ENCODE data around the gene EVPL. TPM values are rescaled to one million over a fixed set of nuclear protein-coding genes. Genes with fewer than 3 reads are reported as not detected.
A peak's percentile ranks its signal among the peaks of the same experiment; 100 is the strongest.
"Not testable (repeated sequence)": the region's sequence is repeated elsewhere in the genome, so short reads cannot be mapped to it uniquely, and the experiment has no call there.

EVPL gene
- total and polyA plus RNA-seq, 2 experiments from 2014 or later = 0.47 to 1.3 TPM

DNA sequence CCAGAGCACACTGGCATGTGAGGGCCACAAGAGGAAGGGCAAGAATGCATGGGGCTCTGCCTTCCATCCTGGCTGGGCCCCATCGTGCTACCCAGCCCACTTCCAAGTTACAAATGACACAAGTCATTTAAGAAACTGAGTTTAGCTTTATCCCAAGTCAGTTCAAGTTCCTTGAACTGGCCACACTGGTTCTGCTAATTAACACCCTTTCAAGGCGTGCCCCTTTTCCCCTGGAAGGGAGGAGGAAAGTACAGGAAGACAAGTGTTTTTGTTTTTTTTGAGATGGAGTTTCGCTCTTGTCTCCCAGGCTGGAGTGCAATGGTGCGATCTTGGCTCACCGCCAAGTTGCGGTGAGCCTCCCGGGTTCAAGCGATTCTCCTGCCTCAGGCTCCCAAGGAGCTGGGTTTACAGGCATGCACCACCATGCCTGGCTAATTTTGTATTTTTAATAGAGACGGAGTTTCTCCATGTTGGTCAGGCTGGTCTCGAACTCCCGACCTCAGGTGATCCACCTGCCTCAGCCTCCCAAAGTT lies 17.4 kb upstream of the EVPL start:
- peaks cover 18% of the 10 kb centered on the region for H3K4me1 Mint-ChIP-seq
- H4K20me1 ChIP-seq (replicated peaks; ENCODE audit: insufficient read depth); H3K4me1 ChIP-seq (ENCODE audit: insufficient read depth); H3K27ac Mint-ChIP-seq; H3K27me3 Mint-ChIP-seq (ENCODE audit: insufficient read depth, low read depth, poor library complexity); H3K9me2 ChIP-seq (ENCODE audit: insufficient read depth); H3K4me2 ChIP-seq; H3K4me3 Mint-ChIP-seq; H3K27me3 ChIP-seq (ENCODE audit: insufficient read depth); H3K4me3 ChIP-seq; H3K79me2 ChIP-seq (replicated peaks; ENCODE audit: insufficient read depth); DNase-seq (ENCODE audit: low spot score); H2AFZ ChIP-seq; ATAC-seq; H3K9me3 Mint-ChIP-seq; H3K27ac ChIP-seq (ENCODE audit: low read depth): not testable (repeated sequence)
- Histone ChIP-seq H3K36me3 (ENCODE audit: insufficient read depth) (peaks cover 59% of the 10 kb centered on the region), H3F3A (replicated peaks; ENCODE audit: low read depth) (peaks cover 12% of the 10 kb centered on the region; the same call in 1 of the 2 replicates)
- H3K36me3 Mint-ChIP-seq (ENCODE audit: low read depth) = peaks cover 84% of the 10 kb centered on the region

DNA sequence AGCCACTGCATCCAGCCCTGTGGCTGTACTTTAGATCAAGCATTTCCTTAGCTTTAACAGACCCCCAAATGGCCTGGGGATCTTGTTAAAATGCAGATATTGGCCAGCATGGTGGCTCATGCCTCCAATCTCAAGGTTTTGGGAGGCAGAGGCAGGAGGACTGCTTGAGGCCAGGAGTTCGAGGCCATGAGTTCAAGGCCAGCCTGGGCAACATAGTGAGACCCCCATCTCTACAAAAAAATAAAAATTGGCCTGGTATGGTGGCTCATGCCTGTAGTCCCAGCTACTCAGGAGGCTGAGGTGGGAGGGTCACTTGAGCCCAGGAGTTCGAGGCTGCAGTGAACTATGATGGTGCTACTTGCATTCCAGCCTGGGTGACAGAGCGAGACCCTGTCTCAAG lies 15.8 kb upstream of the EVPL start:
- H3K4me1 Mint-ChIP-seq = peaks cover 15% of the 10 kb centered on the region
- H3K27ac ChIP-seq (ENCODE audit: low read depth); H3K79me2 ChIP-seq (replicated peaks; ENCODE audit: insufficient read depth); H3K4me3 Mint-ChIP-seq; H3K4me1 ChIP-seq (ENCODE audit: insufficient read depth); H3K9me2 ChIP-seq (ENCODE audit: insufficient read depth); H3K27me3 ChIP-seq (ENCODE audit: insufficient read depth); H3K27me3 Mint-ChIP-seq (ENCODE audit: insufficient read depth, low read depth, poor library complexity); H4K20me1 ChIP-seq (replicated peaks; ENCODE audit: insufficient read depth); ATAC-seq; H3K9me3 Mint-ChIP-seq; H3K4me2 ChIP-seq; DNase-seq (ENCODE audit: low spot score); H3K27ac Mint-ChIP-seq; H2AFZ ChIP-seq; H3K4me3 ChIP-seq: not testable (repeated sequence)
- peaks cover 83% of the 10 kb centered on the region for H3K36me3 Mint-ChIP-seq (ENCODE audit: low read depth)
- Histone ChIP-seq H3F3A (replicated peaks; ENCODE audit: low read depth) (peaks cover 22% of the 10 kb centered on the region; the same call in 1 of the 2 replicates), H3K36me3 (ENCODE audit: insufficient read depth) (peaks cover 62% of the 10 kb centered on the region)

GRCh38 chr17:76040376-76040775 lies 13.3 kb upstream of the EVPL start:
- peaks cover 22% of the 10 kb centered on the region for H3F3A ChIP-seq (replicated peaks; ENCODE audit: low read depth)
- H3K4me3 ChIP-seq = no peak overlapping the region
- H2AFZ ChIP-seq = no peak overlapping the region
- Mint-ChIP-seq H3K27me3 (ENCODE audit: insufficient read depth, low read depth, poor library complexity) (peaks cover 3% of the 10 kb centered on the region), H3K27ac (peak overlapping the region; percentile 74; the same call in 1 of the 2 replicates), H3K36me3 (ENCODE audit: low read depth) (peaks cover 65% of the 10 kb centered on the region), H3K4me3 (no peak overlapping the region), H3K4me1 (peaks cover 26% of the 10 kb centered on the region), H3K9me3 (no peaks in the 10 kb centered on the region)
- H3K27ac ChIP-seq (ENCODE audit: low read depth) = no peak overlapping the region; the same call in 1 of the 2 replicates
- ATAC-seq (peak; percentile 21; the same call in 2 of the 3 replicates), DNase-seq (ENCODE audit: low spot score) (no peak)
- H3K9me2 ChIP-seq (ENCODE audit: insufficient read depth) = no peaks in the 10 kb centered on the region
- no peaks in the 10 kb centered on the region; the same call in none of the 2 replicates for H4K20me1 ChIP-seq (replicated peaks; ENCODE audit: insufficient read depth)
- no peak overlapping the region for H3K4me2 ChIP-seq
- peaks cover 10% of the 10 kb centered on the region for H3K4me1 ChIP-seq (ENCODE audit: insufficient read depth)
- H3K27me3 ChIP-seq (ENCODE audit: insufficient read depth) = no peaks in the 10 kb centered on the region
- TF ChIP-seq ZNF331 (CRISPR knock-in tag; IDR thresholded peaks at IDR 0.05; ENCODE audit: low read depth) (no peak), ZNF114 (CRISPR knock-in tag; IDR thresholded peaks at IDR 0.05) (no peak), STAT1 (IDR thresholded peaks at IDR 0.05; ENCODE audit: unreplicated experiment) (no peak)
- H3K79me2 ChIP-seq (replicated peaks; ENCODE audit: insufficient read depth) = no peaks in the 10 kb centered on the region
- peaks cover 39% of the 10 kb centered on the region for H3K36me3 ChIP-seq (ENCODE audit: insufficient read depth)

GRCh38 chr17:76039121-76039520 lies 12.0 kb upstream of the EVPL start:
- no peaks in the 10 kb centered on the region for H3K79me2 ChIP-seq (replicated peaks; ENCODE audit: insufficient read depth)
- Mint-ChIP-seq H3K9me3 (no peaks in the 10 kb centered on the region), H3K4me1 (peaks cover 26% of the 10 kb centered on the region), H3K4me3 (no peak overlapping the region), H3K27me3 (ENCODE audit: insufficient read depth, low read depth, poor library complexity) (peaks cover 5% of the 10 kb centered on the region), H3K27ac (peak overlapping the region; percentile 72; the same call in 1 of the 2 replicates), H3K36me3 (ENCODE audit: low read depth) (peaks cover 53% of the 10 kb centered on the region)
- 0 out of 2 replicates have a peak overlapping the region, but pooled peaks have one; percentile 72 for H3K27ac ChIP-seq (ENCODE audit: low read depth)
- H3K4me3 ChIP-seq = no peak overlapping the region
- H2AFZ ChIP-seq = no peak overlapping the region
- H4K20me1 ChIP-seq (replicated peaks; ENCODE audit: insufficient read depth) = no peaks in the 10 kb centered on the region; the same call in none of the 2 replicates
- TF ChIP-seq EZH2phosphoT487 (IDR thresholded peaks at IDR 0.05; ENCODE audit: unreplicated experiment) (no peak), CREB1 (CRISPR knock-in tag; IDR thresholded peaks at IDR 0.05; ENCODE audit: low read depth) (no peak)
- peaks cover 18% of the 10 kb centered on the region for H3F3A ChIP-seq (replicated peaks; ENCODE audit: low read depth)
- H3K9me2 ChIP-seq (ENCODE audit: insufficient read depth) = no peaks in the 10 kb centered on the region
- no peaks in the 10 kb centered on the region for H3K27me3 ChIP-seq (ENCODE audit: insufficient read depth)
- ATAC-seq = no peak
- peaks cover 10% of the 10 kb centered on the region for H3K4me1 ChIP-seq (ENCODE audit: insufficient read depth)
- DNase-seq (ENCODE audit: low spot score) = no peak
- peaks cover 31% of the 10 kb centered on the region for H3K36me3 ChIP-seq (ENCODE audit: insufficient read depth)
- no peak overlapping the region for H3K4me2 ChIP-seq

Measured in GM23338 (cell line).